Spleen (tissue), 11 donors: ENCODE measurements around the gene NLGN2. TPM values are rescaled to one million over a fixed set of nuclear protein-coding genes. Genes with fewer than 3 reads are reported as not detected.
A peak's percentile ranks its signal among the peaks of the same experiment; 100 is the strongest.

Experiments used
- DNase-seq: peaks from one replicate; pipeline ENCODE4 v3.0.0-alpha.2; 2020
- H3K27ac ChIP-seq, 8 donors: fragments of 200-600 bp; sonication (generic) in 7 of 8; 1 replicate in 4 of 8; 2 replicates in 4 of 8; pipeline versions ENCODE4 v1.5.0 to v1.8.0; 2016 to 2021; ENCODE audit warnings: inconsistent platforms in 4 of 8, mild to moderate bottlenecking in 4 of 8, moderate library complexity in 1 of 8
- H3K27me3 ChIP-seq, 7 donors: fragments of 200-600 bp; sonication (generic) in 6 of 7; replicated peaks in 1 of 7; 1 replicate in 4 of 7; 2 replicates in 3 of 7; pipeline versions ENCODE4 v1.5.0 to v1.8.0; 2016 to 2021; ENCODE audit warnings: inconsistent platforms in 3 of 7, mild to moderate bottlenecking in 1 of 7
- H3K36me3 ChIP-seq, 6 donors: fragments of 200-600 bp; sonication (generic) in 5 of 6; 1 replicate in 4 of 6; 2 replicates in 2 of 6; pipeline versions ENCODE4 v1.5.0 to v1.8.0; 2016 to 2021; ENCODE audit warnings: inconsistent platforms in 2 of 6
- H3K4me1 ChIP-seq, 6 donors: fragments of 200-600 bp; sonication (generic) in 5 of 6; 1 replicate in 3 of 6; 2 replicates in 3 of 6; pipeline versions ENCODE4 v1.5.0 to v1.8.0; 2016 to 2021; ENCODE audit warnings: inconsistent platforms in 3 of 6
- H3K4me3 ChIP-seq, 8 donors: fragments of 200-600 bp; sonication (generic) in 7 of 8; 1 replicate in 4 of 8; 2 replicates in 4 of 8; pipeline versions ENCODE4 v1.5.0 to v1.8.0; 2016 to 2021; ENCODE audit warnings: inconsistent platforms in 4 of 8, mild to moderate bottlenecking in 4 of 8, moderate library complexity in 2 of 8
- H3K9me3 ChIP-seq, 8 donors: fragments of 200-600 bp; sonication (generic) in 7 of 8; 1 replicate in 4 of 8; 2 replicates in 4 of 8; pipeline versions ENCODE4 v1.5.0 to v1.8.0; 2016 to 2021; ENCODE audit warnings: inconsistent platforms in 4 of 8
- CTCF ChIP-seq, 11 experiments: fragments of 200-600 bp in 7 of 11; fragments of 450-650 bp in 4 of 11; sonication (generic) in 4 of 11; IDR thresholded peaks in 8 of 11; conservative IDR thresholded peaks in 3 of 11; 1 replicate in 7 of 11; 2 replicates in 4 of 11; pipeline versions ENCODE4 v1.4.0 to v1.8.0; 2016 to 2021; ENCODE audit warnings: antibody characterized with exemption in 11 of 11, inconsistent platforms in 4 of 11, mild to moderate bottlenecking in 1 of 11
- POLR2A ChIP-seq, 3 donors: fragments of 450-650 bp; IDR thresholded peaks; one replicate each; pipeline ENCODE4 v1.5.1; 2017; ENCODE audit warnings: antibody characterized with exemption in 3 of 3, mild to moderate bottlenecking in 1 of 3
- POLR2AphosphoS5 ChIP-seq, 3 donors: sonication (generic); formaldehyde crosslinking; IDR thresholded peaks; one replicate each; pipeline ENCODE4 v1.5.1; 2017; ENCODE audit warnings: antibody characterized with exemption in 3 of 3
- WGBS, 5 donors: extraction: QIAGEN DNeasy Blood & Tissue Kit in 3 of 5; methylation state at CpG; one replicate each; pipeline versions ENCODE4 v1.1.5 to v1.1.7; 2013 to 2018; 5-methylcytosine and 5-hydroxymethylcytosine counted together
- intact Hi-C: fragments of 100-400 bp; cut with DNase I; formaldehyde crosslinking; loops from one replicate; pipeline ENCODE4 v1.15.0; 2023; ENCODE audit warnings: low total_unique reads
- polyA plus RNA-seq, 3 donors: library from polyadenylated mRNA; stranded (reverse); fragments of 200-250 nt; gene quantifications; one replicate each; pipeline ENCODE4 v1.2.1, GENCODE V29; 2013
- total RNA-seq, 7 donors: library from RNA; depleted of rRNA in 3 of 7; stranded (reverse); fragments of >200 nt in 3 of 7; fragmentation: NEBNext Ultra II Directional in 4 of 7; extraction: Animal tissue kit (Norgen Biotek cat#: 25700) in 4 of 7; gene quantifications; one replicate each; pipeline versions ENCODE4 v1.1.0 to v1.2.1, GENCODE V29; 2016 to 2021
- donor health status: healthy with polysubstance abuse.
- donor health status: DM: no; HTN: no; CAD: no; lungs with moderate emphysema.
- donor health status: DM: no; HTN: no; CAD: no.
- donor health status: Bipolar disorder and iron deficiency.
- donor health status: healthy.
- donor health status: DM: no; HTN: no; CAD: no.
- donor health status: DM: yes; HTN: yes; CAD: no.

Gene NLGN2
- total and polyA plus RNA-seq, 10 donors: 2.2 to 23.0 (median 11.4) TPM

- H3K36me3 ChIP-seq: no peaks in the 10 kb centered on the region
- no peak for TF ChIP-seq POLR2A (IDR thresholded peaks at IDR 0.05)
- TF ChIP-seq CTCF (IDR thresholded peaks at IDR 0.05 in 8 of 11, conservative IDR thresholded peaks at IDR 0.05 in 3 of 11): no peak
- TF ChIP-seq POLR2AphosphoS5 (IDR thresholded peaks at IDR 0.05): no peak
- WGBS, 5 donors: 84 to 96% (median 90%) methylated on average over 2 of the region's 2 CpGs
- H3K27me3 ChIP-seq: no peaks in the 10 kb centered on the region
- H3K4me3 ChIP-seq: no peak overlapping the region
- no peaks in the 10 kb centered on the region for H3K9me3 ChIP-seq
- intact Hi-C loops: no loop called here
- DNase-seq: no peak
- no peak overlapping the region for H3K27ac ChIP-seq
- H3K4me1 ChIP-seq: peaks cover 9 to 37% (median 30%) of the 10 kb centered on the region in 6 donors
Observed at GRCh38 chr17:7398612-7399011, 9.0 kb upstream of the NLGN2 start.

- intact Hi-C loops: no loop called here
- H3K4me3 ChIP-seq: peak overlapping the region; percentile 46 to 90 (median 66)
- peak; percentile 84 for DNase-seq
- H3K36me3 ChIP-seq: no peaks in the 10 kb centered on the region
- H3K4me1 ChIP-seq: peaks cover 8 to 42% (median 26%) of the 10 kb centered on the region in 6 donors
- TF ChIP-seq POLR2A (IDR thresholded peaks at IDR 0.05) (no peak), CTCF (IDR thresholded peaks at IDR 0.05 in 8 of 11, conservative IDR thresholded peaks at IDR 0.05 in 3 of 11) (no peak), POLR2AphosphoS5 (IDR thresholded peaks at IDR 0.05) (no peak)
- peaks cover 0 to 21% (median 7%) of the 10 kb centered on the region in 7 donors for H3K27me3 ChIP-seq
- no peaks in the 10 kb centered on the region for H3K9me3 ChIP-seq
- 17 to 26% (median 17%) methylated on average over 12 to 16 of the region's 16 CpGs for WGBS, 5 donors
- H3K27ac ChIP-seq: peak overlapping the region; percentile 72 to 91 (median 83)
Observed at GRCh38 chr17:7403043-7403726, 4.5 kb upstream of the NLGN2 start.

GRCh38 chr17:7403727-7403976, 4.0 kb upstream of the NLGN2 start:
- intact Hi-C loops: no loop called here
- peaks cover 0 to 25% (median 7%) of the 10 kb centered on the region in 7 donors for H3K27me3 ChIP-seq

More at GRCh38 chr17:7403727-7403976, 4.0 kb upstream of the NLGN2 start:
- Histone ChIP-seq H3K4me1 (peaks cover 8 to 43% (median 26%) of the 10 kb centered on the region in 6 donors), H3K4me3 (peak overlapping the region; percentile 46 to 90 (median 66)), H3K36me3 (no peaks in the 10 kb centered on the region), H3K9me3 (no peaks in the 10 kb centered on the region), H3K27ac (peak overlapping the region; percentile 72 to 91 (median 83))
- WGBS, 5 donors: 0 to 1% (median 0%) methylated on average over 7 to 13 of the region's 13 CpGs
- DNase-seq: no peak
- no peak for TF ChIP-seq POLR2AphosphoS5 (IDR thresholded peaks at IDR 0.05)
- peak in 1 of 11 experiments; percentile 7 for TF ChIP-seq CTCF (IDR thresholded peaks at IDR 0.05 in 8 of 11, conservative IDR thresholded peaks at IDR 0.05 in 3 of 11)
